ENCODE data around the gene PLN.

DNA sequence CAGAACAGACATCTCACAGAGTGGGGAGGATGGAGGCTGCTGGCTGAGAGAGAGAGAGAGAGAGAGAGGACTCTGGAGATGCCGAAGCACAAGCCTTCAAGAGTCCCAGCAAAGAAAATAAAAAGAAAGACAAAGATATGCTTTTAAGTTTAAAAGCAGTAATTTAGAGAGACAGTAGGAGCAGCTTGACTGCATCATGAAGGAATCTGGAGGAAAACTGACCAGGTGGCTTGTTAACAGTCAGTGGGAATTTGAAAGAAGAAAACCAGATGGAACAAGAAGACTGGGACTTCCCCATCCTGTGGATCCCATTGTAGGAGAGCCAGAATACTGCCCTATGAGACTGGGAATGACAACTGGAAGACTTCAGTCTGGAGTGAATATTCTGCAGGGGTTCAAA, 46.3 kb upstream of the PLN start:
- TF ChIP-seq PAX5 (IDR thresholded peaks at IDR 0.05; ENCODE audit: insufficient read depth, low read length, severe bottlenecking) (no peak), TAF1 (IDR thresholded peaks at IDR 0.05; ENCODE audit: low read depth, low read length) (no peak)
